ENCODE data around the gene SYNGR3.

GRCh38 chr16:1987198-1987597 lies 2.6 kb upstream of the SYNGR3 start:
- TF ChIP-seq CTCF (conservative IDR thresholded peaks at IDR 0.05 in 1 of 2, IDR thresholded peaks at IDR 0.05 in 1 of 2; ENCODE audit: low read depth in 1 of 2, low read length in 2 of 2) = no peak
- no peak for TF ChIP-seq EZH2 (IDR thresholded peaks at IDR 0.05; ENCODE audit: low read length, missing control alignments)

Measured in fibroblast of lung (primary cell).